HG03469 (cell line): ENCODE measurements around the gene SH3BGR.

Experiments used
- ATAC-seq: cut with Tn5 transposase; IDR thresholded peaks from one replicate; pipeline ENCODE4 v1.9.1; 2021; ENCODE audit warnings: mild to moderate bottlenecking, moderate library complexity, moderate number of reproducible peaks; ENCODE audit not compliant: unreplicated experiment

SH3BGR gene

DNA sequence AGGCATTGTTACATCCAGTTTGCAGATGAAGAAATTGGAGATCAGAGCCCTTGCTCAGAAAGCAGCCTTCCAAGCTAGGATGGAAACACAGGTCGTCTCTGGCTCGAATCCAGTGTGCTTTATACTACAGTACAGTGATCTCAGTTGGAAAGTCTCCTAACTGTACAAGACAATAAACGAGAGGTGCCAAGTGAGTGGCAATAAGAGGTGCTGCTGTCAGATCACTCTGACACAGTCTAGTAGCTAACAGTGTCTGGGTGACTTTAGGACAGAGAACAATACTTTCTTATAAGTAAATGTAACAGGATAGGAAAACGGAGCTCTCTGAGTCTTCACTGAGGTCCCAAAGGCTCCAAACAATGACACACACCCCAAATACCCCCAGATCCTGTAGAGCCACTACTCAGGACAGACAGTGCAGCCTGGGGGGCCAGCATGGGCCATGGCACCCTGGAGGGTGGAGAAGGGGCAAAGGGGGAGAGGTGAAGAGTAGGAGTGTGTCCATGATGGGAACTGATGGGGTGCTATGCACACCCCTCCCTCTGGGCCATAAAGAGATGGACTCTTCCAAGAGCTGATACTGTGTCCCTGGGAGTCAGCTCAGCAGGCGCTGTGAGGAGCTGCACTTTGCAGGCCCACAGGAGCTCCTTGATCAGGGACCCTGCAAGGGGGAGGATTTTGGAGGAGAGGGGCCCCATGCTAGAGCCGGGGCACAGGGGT, 3.3 kb downstream of the SH3BGR start:
- no peak for ATAC-seq

DNA sequence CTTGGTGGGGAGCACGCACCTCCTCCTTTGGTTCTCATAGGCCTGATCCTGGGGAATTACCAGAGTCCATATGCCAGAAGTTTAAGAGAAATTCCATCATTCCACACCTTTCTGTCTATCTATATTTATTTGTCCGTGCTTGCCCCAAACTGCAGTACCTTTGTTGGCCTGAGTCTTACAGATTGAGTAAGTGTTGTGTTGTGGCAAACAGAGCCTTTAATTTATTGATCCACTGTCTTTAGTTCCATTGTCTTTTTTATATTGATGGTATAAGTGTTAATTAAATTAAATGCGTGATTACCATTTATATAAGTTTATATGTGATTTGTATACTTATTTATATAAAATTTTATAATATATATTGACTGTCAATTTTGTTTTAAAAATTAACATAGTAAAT, 4.9 kb downstream of the SH3BGR start:
- no peak for ATAC-seq

DNA sequence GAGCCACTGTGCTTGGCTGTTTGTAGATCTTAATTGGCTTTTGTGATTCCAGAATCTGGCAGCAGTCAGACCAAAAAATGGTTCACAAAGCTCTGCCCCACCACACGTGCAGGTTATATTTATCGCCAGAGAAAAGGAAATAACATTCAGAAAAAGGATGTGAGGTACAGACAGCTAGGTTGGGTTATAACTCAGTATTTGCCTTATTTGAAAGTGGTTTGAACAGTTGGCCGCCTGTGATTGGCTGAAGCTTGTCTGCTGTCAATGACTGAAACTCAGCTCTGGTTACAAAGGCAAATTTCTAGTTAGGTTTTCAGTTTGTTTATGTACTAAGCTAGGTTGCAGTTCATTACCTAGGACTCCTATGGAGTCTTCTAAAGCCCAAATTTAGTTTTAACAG, 9.6 kb downstream of the SH3BGR start:
- ATAC-seq, result no peak

DNA sequence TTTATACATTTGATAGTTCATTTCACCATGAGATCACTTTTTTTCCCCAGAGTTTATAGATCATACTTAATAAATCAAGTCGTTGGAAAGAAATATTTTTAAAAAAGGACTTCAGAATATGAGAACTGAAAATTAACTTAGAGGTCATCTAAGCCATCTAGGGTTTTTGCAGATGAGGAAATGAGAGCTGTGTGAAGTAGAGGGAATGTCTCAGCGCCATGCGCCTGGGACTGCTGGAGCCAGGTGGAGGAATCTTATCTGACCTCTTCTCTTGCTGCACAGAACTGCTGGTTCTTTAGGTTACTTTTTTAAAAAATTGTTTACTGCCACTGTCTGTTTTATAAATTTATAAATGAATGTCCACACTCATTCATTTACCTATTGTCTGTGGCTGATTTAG, 11.5 kb downstream of the SH3BGR start:
- ATAC-seq, result no peak

DNA sequence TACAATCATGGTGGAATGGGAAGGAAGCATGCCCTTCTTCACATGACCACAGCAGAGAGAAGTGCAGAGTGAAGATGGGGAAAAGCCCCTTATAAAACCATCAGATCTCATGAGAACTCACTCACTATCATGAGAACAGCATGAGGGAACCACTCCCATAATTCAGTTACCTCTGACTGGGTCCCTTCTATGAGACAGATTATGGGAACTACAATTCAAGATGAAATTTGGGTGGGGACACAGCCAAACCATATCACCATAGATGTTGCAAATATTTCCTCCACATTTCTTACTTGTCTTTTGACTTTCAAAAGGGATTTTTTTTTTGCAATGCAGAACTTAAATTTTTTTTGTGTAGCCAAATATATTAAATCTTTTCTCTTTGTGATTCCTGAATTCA, 14.8 kb downstream of the SH3BGR start:
- ATAC-seq, result no peak

DNA sequence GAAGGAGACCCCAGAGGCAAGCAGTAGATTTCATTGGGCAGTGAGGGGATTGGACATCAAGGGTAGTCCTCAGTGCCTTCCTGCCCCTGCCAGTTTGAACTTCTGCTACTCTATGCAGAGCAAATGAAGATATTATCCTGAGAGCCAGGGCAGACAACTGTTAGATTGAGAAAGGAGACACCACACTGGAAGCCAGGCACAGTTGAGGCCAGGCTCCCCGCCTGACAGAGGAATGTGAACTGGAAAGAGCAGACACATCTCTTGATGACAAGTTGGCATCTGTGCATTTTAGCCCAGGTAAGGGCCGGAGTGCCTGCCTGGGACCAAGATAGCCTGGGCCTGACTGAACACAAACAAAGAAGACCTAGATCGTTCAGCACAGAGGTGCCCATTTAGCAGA, 16.0 kb downstream of the SH3BGR start:
- ATAC-seq, result no peak

DNA sequence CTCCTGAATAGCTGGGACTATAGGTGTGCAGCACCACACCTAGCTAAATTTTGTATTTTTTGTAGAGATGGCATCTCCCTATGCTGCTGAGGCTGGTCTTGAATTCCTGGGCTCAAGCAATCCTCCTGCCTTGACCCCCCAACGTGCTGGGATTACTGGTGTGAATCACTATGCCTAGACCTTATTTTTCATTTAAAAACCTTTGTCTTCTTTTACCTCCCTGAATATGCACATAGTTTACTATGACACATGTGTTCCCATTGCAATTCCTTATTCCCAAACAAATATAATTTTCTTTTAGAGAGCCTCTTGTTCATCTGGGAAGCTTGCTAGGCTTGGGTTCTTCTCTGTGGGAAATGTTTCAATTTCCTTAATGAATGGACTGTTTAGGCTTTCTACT, 16.8 kb downstream of the SH3BGR start:
- ATAC-seq, result no peak

DNA sequence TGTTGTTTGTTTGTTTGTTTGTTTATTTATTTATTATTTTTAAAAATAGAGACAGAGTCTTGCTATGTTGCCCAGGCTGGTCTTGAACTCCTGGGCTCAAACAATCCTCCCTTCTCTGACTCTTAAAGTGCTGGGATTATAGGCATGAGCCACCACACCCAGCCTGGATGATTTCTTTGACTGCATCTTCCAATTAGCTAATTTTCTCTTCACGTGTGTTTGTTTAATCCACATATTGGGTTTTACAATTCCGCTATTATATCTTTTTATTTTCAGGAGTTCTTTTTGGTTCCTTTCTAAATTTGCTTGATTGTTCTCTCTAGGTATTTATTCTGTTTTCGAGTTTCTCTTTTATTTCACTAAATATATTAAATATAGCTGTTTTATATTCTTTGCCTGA, 19.8 kb downstream of the SH3BGR start:
- ATAC-seq, result no peak

DNA sequence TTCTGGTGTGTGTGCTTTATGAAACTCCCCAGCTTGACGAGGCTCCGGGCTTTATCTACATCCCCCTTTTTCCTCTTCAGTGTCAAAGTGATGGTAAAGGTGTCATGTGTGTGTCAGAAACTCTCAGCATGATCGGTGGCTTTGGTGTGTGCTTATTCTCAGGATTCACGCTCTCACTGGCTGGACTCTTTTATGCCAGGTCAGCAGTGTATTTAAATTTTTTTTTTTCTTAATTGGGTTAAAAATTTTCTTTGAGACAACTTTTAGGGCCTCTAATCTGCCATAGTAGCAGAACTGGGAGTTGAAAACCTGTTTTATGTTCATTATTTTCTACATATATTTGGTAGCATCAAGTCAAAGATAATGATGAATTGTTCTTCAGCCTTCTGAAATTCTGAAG, 21.0 kb downstream of the SH3BGR start:
- ATAC-seq, result no peak

DNA sequence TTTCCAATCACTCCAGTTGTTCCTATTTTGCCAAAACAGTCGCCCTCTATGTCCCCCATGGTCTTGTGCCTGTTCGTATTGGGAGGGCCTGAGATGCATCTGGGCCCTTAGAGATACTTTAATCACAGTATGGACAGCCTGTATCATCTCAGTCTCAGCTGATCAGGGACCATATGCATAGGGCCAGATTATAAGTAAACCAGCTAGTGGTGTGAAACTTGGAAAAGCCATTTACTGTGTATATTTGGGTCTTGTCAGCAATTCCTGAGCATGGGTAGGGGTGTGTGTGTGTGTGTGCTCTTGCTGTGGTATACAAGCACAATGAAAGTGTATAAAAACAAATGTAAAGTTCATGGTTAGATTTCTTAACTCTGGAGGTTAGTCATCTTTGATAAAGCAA, 22.8 kb downstream of the SH3BGR start:
- no peak for ATAC-seq

DNA sequence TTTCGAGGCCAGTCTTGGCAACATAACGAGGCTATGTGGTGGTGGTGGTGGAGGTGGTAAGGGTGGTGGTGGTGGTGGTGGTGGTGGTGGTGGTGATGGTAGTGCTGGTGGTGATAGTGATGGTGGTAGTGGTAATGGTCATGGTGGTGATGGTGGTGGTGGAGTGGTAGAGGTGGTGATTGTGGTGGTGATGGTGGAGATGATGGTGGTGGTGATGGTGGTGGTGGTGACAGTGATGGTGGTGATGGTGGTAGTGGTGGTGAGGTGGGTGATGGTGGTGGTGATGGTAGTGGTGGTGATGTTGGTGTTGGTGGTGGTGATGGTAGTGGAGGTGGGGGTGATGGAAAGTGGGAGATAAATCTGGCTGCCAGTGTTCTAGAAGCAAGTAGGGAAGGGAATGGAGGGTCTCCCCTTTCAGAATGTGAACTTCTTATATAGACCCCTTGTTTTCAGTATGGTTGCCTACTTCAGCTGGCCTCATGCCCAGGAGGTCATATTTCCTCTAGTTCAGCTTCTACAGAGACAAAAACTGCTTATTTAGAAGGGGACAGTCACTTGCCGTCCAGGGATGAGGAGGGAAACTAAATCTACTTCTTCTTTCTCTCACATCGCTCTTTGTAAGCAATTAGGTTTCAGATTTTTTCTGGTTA, 27.5 kb downstream of the SH3BGR start:
- ATAC-seq, result no peak

DNA sequence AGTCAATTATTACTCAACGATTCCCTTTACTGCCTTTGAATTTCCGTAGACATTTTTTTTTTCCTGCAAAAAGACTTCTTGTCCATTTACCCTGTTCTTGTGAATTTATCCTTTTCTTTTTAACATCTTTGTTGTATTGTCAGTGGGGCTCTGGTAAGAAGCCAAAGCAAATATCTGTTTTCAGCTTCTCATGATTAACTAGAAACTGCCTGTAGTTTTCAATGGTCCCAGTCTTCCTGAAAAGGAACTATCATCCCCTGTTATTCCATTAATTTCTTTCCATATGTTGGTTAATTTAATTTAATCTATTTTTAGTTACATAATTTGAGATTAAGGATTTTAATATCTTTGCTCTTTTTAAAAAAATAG, 28.0 kb downstream of the SH3BGR start:
- ATAC-seq, result no peak

DNA sequence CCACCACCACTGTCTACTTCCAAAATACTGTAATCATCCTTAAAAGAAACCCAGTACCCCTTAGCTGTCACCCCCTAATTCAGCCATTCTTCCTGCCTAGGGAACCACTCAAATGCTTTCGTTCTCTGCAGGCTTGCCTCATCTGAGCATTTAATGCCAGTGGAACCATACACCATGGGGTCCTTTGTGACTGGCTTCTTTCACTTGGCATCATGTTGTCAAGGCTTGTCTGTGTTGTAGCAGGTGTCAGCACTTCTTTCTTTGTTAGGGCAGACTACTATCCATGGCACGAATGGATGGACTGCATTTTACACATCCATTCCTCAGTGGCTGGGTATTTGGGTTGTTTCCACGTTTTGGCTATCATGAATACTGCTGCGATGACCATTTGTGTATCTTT, 28.5 kb downstream of the SH3BGR start:
- no peak for ATAC-seq

DNA sequence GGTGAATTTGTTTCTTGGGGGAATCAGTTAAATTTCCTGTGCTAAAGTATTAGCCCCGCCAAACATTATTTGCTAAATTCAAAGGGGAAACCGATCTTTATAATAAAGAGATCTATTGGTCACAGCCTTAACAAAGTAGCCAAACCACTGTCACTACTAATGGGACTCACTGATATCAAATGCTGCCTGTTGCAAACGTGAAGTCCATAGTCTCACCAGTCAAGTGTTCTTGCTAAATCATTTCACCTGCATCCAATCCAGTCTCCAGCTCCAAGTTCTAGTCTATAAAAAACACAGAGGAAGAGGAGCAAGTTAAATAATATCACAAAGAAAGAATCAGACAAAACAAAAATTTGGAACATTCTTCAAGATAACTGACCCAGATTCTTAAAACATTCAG, 30.1 kb downstream of the SH3BGR start:
- ATAC-seq, result no peak

DNA sequence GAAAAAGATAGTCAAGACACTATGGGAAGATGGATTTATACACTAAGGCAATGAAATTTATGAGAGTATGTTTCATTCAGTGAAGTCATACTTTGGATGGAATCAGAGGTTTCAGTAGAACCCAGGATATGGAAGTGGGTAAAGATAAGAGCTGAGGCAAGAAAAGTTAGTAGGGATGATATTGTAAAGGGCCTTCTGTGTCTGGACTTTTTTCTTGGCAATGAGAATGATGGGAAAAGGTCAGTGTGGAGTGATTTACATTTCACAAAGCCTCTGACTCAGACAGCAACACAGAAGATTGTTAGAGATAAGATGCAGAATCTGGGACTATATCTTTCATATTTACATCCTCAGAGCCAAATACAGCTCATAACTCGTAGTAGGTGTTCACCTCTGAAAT, 32.1 kb downstream of the SH3BGR start:
- ATAC-seq, result no peak

DNA sequence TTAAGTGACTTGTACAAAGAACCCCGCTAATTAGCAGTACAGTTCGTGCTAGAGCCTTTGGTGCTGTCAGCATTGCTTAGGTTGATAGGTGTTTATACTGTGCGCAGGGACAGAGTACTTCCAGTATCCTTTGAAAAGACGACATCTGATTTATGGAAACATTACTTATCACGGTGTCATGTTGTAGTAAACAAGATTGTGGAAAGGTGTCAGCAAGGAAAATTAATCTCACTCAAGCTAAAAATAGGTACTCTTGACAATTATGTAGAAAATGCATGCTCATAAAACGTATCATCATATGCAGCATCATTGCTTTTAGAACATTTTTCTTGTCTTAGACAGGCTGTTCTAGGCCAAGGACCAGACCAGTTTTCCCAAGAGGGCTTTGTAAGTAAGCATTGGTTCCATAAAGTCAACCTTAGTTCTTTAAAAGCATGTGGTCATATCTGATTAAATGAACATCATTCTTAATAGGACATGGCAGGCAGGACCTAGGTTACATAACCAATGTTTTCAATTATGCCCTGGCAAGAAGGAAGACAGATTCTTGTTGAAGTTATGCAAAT, 33.0 kb downstream of the SH3BGR start:
- no peak for ATAC-seq

DNA sequence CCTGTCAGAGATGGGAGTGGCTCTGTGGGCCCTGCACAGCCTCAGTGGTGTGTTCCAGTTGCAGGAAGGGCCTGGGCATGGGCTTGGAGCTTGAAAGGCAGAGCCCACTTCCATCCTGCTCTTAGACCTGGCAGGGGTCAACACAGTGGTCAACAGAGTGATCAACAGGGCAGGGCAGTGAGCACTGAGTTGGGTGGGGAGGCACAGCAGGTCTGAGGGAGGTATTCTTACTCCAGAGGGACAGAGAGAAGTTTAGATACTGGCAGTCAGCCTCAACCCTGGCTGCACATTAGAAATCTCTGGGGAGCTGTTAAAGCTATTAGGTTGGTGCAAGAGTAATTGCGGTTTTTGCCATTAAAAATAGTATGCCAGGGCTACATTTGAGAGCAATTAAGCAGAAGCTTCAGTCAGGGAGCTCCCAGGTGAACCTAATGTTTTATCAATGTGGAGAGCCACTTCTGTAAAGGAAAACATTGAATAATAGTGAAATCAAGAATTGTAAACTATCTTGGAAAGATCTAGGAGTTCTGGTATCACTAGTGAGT, 37.7 kb downstream of the SH3BGR start:
- ATAC-seq, result no peak

DNA sequence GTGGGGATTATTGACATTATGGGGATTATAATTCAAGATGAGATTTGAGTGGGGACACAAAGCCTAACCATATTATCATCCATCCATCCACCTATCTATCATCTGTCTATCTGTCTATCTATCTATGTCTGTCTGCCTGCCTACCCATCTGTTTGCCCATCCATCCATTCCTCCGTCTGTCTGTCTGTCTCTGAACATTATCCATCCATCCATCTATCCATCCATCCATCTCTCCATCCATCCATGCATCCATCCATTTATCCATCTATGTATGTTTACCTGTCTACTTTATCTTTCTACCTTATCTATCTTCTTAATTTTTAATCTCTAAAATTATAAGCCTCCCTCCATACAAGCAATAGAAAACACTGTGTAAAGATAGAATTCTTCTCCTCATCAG, 47.4 kb downstream of the SH3BGR start:
- ATAC-seq, result no peak

DNA sequence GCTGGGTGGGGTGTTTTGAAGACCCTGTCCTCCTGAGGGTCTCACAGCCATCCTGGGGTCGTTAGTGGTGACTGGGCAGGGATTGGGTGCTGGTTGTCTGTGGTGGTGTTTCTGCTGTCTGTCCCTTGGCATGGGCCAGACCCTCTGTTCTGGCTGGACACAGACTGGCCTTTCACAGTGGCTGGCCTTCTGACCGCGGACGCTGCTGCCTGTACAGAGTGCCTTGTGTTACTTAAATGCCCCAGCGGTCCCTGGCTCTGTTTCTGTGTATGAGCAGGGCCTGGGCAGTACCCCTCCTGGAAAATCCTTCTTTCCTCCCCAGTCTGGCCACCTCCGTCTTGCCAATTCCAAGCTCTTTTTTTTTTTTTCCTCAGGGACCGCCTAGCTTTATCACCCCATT, 50.9 kb downstream of the SH3BGR start:
- no peak for ATAC-seq

DNA sequence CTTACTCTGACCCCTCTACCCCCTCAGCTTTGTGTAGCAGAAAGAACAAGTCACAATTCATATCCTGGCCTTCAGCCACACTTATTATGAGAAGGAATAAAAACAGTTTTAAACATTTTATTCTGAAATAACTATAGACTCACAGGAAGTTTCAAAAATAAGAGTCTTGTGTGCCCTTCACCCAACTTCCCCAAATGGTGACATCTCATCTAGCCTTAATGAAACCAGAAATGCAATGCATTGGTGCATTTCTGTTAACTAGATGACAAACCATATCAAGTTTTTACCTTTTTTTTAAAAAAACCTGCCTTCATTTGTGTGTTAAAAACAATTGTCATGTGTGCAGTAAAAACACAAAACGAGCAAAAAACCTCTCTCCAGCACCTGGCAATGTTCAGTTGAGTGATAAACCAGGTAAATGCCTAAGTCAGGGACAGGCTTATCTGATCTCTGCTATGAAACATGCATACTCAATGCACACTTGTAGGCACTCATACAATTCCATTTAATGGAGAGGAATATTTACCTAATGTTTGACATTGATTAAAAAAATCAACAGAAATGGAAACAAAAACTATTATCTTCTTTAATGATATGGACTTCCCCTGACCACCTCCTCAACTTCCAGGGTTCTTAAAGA, 51.5 kb downstream of the SH3BGR start:
- no peak for ATAC-seq

DNA sequence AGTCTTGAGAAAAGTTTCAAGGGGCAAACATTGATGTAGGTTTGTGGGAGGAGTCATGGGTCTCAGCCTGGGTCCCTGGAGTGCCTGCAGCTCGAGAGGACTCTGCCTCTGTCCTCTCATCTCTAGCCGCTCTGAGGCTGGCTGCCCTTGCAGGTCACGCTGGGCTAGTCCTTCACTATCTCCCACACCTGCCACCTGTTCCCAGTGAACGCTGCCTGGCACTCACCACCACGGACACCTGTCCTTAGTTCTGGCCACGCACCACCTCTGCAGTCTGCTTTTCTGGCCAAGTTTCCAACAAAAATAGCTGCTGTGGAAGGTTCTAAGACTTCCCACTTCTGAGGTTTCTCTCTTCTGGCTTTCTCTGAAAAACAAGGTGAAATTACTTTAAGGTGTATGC, 52.5 kb downstream of the SH3BGR start:
- no peak for ATAC-seq

DNA sequence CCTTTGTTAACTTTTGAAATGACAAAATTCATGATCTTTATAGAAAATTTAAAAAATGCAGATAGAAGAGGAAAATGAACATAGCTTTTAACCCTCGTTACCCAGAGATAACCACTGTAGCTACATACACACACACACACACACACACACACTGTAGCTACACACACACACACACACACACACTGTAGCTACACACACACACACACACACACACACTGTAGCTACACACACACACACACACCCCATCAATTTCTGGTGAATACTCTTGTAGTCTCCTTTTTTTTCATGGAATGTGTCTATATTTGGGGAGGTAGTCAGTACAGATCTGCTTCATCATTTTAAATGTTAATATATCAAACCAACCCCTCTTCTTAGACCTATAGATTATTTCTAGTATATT, 58.5 kb downstream of the SH3BGR start:
- no peak for ATAC-seq
